GM19328 (cell line): ENCODE data around the gene POLR3GL.
"Not testable (repeated sequence)": the region's sequence is repeated elsewhere in the genome, so short reads cannot be mapped to it uniquely, and the experiment has no call there.

ENCODE experiments used
- ATAC-seq: cut with Tn5 transposase; IDR thresholded peaks from one replicate; pipeline ENCODE4 v1.9.1; 2021; ENCODE audit warnings: mild to moderate bottlenecking, moderate library complexity; ENCODE audit not compliant: unreplicated experiment

Gene POLR3GL

DNA sequence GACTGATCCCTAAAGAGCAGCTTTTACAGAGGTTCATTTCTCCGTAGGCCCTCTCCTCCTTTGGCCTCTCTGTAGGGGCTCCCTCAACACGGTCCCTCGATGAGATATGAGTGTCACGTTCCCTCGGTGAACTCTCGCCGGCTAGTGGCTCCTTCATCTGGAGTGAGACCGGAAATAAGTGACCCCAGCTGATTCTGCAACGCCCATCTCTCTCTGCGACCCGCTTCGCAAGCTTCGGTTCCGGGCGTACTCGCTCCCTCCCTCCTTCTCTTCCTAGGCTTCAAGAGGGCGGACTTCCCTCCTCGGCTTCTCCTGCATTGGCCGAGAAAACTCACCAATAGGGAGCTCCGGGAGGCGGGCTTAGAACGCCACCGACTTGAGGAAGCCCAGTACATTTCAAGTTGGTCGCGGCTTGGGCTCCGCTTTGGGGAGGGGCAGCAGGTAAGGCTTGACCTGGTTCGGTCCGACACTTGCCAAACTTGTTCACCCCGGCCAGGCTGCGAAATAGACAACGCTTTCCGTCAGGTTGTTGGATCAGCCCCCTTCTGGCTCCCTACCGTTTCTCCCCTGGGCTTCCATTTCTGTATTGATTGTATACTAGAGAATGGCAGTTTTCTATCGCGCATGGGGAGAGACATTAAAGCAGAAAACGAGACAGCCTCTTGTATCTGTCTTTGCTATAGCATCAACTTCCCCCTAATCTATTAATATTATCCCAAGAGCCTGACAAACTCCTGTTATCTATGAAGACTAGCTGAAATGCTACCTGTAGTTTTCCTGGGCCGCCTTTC lies at the start of gene POLR3GL, which contains the start of gene ANKRD34A:
TSS of gene POLR3GL (plus strand) at position 363 of the 791 bp plus-strand sequence. CDS start 10,176 bp downstream, outside the sequence.
TSS of gene ANKRD34A (minus strand) at position 248 of the 791 bp plus-strand sequence. CDS start 2,816 bp downstream, outside the sequence.
- peak; percentile 73 for ATAC-seq

- ATAC-seq: no peak
These were observed 47.7 kb upstream of the POLR3GL start for GRCh38 chr1:145916745-145917144.

DNA sequence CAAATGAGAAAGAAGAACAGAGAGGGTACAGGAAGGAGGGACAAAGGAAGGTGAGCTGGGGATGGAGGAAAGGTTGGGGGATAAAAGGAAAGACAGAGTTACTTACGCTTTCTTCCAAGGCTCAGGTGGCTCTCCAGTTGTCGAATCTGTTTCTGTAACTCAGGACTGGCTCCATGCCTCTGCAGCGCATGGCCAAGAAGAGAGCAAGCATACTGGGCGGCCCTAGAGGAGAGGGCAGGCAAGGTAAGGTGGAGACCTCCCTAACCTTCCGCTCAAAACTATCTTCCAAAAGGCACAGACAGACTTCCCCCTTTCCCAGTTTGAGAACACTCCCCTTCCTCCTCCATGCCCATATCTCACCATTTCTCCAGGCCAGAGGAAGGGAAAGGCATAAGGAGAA lies 46.9 kb upstream of the POLR3GL start:
- ATAC-seq: no peak

- peak; percentile 70 for ATAC-seq
These were observed 46.1 kb upstream of the POLR3GL start, which contains the start of gene PEX11B for GRCh38 chr1:145918144-145918991. Gene PEX11B (minus strand): TSS chr1:145918717. CDS start chr1:145918688, 29 bp downstream.

GRCh38 chr1:145918992-145919939 lies 45.2 kb upstream of the POLR3GL start:
- peak; percentile 86 for ATAC-seq

DNA sequence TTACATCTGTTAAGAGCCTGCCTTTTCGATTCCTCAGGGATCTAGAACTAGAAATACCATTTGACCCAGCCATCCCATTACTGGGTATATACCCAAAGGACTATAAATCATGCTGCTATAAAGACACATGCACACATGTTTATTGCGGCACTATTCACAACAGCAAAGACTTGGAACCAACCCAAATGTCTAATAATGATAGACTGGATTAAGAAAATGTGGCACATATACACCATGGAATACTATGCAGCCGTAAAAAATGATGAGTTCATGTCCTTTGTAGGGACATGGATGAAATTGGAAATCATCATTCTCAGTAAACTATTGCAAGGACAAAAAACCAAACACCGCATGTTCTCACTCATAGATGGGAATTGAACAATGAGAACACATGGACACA lies 44.2 kb upstream of the POLR3GL start:
- ATAC-seq: not testable (repeated sequence)

DNA sequence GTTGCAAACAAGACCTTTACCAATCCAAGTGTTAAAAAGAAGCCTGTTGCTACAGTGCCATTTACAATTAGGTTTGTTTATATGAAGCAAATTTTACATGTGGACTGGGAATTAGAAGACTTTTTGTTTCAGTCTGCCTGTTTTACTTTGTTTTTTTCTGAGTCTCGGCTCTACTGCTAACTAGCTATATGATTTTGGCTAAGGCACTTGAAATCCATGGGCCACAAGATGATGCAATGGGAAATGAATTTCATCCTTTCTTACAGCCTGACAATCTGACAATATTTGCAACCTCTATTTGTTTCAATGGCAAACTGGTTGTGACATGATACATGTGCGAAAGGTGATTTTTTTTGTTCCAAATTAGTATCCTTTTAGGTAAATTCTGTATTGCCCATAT lies 42.2 kb upstream of the POLR3GL start:
- no peak for ATAC-seq

DNA sequence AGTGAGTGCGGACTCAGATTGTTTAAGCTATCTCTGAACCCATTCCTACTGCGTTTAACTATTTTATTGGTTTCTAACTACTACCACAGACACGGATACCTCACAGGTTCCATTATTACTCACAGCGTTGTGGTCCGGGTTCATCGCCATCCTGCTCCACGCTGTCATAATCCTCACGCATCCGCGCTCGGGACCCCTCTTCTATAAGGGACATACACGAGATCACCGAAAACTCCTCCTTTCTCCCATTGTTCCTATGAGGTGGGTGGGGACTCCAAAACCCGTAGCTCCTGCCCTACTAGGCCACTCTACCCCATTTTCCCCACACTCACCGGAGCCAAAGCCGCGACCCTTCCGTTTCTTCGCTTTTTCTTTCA lies 37.8 kb upstream of the POLR3GL start:
- no peak for ATAC-seq

DNA sequence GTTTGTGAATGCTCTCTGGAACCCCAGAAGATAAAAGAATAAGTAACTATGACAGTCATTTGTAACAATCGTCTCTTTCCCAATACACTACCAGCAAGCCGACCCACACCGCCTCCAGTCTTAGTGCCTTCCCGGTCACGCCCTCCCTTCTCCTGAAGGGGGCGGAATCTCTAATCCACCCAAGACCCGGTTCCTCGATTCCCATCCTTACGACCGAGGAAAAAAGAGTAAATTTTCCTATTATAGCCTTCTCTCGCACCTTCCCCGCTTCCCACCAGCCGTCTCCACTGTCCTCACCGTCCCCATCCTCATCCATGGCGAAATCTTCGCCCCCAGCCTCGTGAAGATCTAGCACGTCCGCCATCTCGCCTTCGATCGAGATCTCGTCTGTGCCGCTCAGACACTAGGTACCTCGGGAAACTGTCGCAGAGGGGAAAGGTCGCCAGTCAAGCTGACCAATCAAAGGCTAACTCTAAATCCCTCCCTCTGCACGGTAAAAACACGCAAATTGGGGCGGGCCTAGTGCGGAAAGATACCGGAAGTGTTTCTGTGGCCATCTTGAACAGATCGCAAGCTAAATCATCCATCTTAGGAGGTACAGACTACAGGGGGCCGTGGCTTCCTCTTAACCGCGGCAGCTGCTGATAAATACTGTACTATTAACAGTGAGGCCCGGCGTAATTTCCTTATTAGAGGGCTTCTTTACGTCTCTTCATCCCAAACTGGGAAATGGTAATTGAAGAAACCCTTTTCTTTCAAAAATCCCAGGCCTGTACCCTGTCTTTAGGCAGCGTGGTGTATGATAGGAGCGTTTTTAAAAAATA lies 37.2 kb upstream of the POLR3GL start, which contains the start of gene RBM8A:
TSS of gene RBM8A (minus strand) at position 422 of the 824 bp plus-strand sequence. CDS start at position 364, 58 bp downstream.
- ATAC-seq: peak; percentile 95

DNA sequence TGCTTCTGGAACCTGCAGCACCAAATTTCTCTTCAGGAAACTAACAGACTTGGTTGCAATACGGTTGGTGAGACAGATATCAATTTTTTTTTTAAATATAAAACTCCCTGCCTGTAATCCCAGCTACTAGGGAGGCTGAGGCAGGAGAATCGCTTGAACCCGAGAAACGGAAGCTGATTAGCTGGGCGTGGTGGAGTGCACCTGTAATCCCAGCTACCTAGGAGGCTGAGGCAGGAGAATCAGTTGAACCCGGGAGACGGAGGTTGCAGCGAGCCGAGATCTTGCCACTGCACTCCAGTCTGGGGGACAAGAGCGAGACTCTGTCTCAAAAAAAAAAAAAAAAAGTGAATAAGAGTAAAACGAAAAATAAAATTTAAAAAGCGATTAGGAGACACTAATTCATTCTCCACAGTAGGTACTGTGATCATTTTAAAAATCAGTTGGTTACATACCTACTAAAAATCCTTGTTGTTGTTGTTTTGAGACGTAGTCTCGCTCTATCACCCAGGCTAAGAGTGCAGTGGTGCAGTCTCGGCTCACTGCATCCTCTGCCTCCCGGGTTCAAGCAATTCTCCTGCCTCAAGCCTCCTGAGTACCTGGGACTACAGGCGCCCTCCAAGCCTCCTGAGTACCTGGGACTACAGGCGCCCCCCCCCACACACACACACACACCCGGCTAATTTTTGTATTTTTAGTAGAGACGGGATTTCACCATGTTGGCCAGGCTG lies 36.4 kb upstream of the POLR3GL start:
- no peak for ATAC-seq

GRCh38 chr1:145932522-145933009 lies 31.9 kb upstream of the POLR3GL start:
- not testable (repeated sequence) for ATAC-seq

GRCh38 chr1:145935708-145936107 lies 28.8 kb upstream of the POLR3GL start:
- no peak for ATAC-seq

DNA sequence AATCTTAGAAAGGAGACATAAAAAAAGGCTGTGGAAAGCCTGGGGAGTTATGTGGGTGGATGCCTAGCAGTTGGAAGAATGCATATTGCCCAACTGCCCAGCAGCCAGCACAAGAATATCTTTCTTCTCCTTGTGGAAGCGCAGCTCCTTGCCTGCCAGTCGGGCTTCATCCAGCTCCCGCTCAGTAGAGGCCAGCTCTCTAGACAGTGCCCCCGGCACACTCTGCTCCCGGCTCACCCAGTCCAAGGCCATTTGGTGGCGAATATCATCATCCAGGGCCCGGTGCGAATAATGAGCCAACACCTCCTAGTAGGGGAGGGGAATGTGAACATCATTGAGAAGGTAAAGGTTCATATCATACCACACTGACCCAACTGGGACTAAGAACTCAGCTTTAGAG lies 28.2 kb upstream of the POLR3GL start:
- no peak for ATAC-seq

DNA sequence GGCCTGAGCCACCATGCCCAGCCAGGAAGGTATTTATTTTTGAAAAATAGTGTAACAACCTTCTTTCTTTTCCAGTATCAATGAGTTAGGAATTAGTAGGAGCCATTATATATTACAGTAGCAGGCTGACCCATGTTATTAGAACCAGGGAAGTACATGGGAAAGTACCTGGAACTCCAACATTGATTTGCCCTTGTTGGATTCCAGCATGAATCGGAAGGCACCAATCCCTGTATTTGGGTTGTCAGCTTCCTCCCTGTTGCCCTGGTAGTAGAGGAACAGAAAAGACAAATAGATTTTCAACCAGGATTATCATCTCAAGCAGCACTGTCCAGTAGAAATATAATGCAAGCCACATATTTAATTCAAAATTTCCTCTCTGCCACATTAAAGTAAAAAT lies 27.1 kb upstream of the POLR3GL start:
- ATAC-seq: no peak

- no peak for ATAC-seq
These were observed 22.1 kb upstream of the POLR3GL start for GRCh38 chr1:145942405-145942804.

DNA sequence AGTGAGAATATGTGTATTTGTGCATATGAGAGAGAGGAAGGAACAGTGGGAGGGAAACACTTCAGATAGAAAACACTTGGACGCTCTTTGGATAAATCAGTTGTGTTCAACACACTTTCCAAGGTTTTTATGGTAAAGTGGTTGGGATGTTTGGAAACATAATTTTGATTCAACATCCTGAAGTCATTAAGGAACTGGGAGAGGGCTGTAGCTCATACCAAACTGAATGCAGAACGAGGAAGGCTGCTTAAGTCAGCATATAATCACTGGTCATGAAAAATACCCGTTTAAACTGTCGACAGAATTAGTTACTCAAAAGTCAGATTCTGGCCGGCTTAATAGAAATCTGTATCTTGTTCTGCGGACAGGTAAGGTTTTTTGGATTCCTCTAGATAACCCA lies 21.6 kb upstream of the POLR3GL start:
- no peak for ATAC-seq

DNA sequence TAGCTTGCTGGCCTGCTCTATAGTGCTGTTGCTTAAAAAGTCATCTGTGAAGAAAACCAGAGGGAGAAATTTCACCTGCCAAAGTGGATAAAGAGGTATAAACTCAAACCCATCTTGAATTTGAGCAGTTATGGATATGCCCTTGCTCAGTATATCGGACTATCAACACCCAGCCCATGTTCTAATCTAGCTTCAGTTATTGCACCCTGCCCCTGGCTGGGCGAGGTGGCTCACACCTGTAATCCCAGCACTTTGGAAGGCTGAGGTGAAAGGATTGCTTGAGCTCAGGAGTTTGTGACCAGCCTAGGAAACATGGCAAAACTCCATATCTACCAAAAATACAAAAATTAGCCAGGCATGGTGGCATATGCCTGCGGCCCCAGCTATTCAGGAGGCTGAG lies 20.0 kb upstream of the POLR3GL start:
- ATAC-seq: no peak

DNA sequence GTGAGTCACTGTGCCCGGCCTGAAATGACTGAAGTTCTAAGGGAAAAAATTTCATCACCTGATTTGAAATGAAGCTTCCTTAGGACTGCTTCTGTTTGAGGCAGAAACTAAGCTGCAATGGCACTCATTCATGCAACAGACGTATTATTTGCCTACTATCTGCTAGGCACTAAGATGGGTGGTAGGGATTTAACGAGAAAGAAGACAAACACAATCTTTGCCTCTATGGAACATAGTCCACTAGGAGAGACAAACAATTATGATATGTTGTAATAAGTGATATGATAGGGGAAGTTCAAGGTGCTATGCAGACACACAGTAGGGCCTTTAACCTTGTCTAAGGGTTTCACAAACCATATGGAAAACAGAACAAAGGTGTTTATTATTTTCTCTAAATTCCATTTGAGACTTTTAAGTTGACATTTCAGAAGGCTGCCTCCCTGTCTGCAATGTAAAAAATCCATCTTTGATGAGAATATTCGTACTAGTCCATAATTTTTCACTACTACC lies 18.0 kb upstream of the POLR3GL start:
- no peak for ATAC-seq

DNA sequence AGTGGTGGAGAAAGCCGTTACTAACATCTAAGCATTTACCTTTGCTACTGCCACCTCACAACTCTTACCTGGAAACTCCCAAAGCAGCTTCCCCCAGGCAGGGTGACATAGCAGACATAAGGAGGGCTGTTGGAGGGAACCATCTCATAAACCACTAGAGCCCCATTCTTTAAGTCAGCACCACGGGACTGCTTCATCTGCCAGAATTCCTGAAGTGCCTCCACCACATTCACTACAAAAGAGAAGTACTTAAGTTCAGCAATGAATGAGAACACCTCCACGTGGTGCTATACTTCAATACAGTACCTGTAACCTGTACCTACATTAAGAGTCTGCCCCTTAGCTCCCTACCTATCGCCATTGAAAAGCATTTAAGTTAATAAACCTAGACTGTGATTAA lies 16.9 kb upstream of the POLR3GL start:
- ATAC-seq: no peak
